Right lobe of liver (tissue), 6 donors: Measurements from ENCODE around the gene MKLN1. TPM values are rescaled to one million over a fixed set of nuclear protein-coding genes. Genes with fewer than 3 reads are reported as not detected.
A peak's percentile ranks its signal among the peaks of the same experiment; 100 is the strongest.

Experiments
- ATAC-seq, 4 donors: fragments of 200-7000 bp; cut with Tn5 transposase; one replicate each; pipeline ENCODE4 v1.9.1; 2020; ENCODE audit warnings: mild to moderate bottlenecking in 4 of 4, moderate library complexity in 4 of 4
- DNase-seq, 3 donors: peaks; one replicate each; pipeline ENCODE4 v3.0.0-alpha.2; 2020
- H3K27ac ChIP-seq, 3 donors: fragments of 200-600 bp; one replicate each; pipeline ENCODE4 v1.8.0; 2022
- H3K27me3 ChIP-seq, 2 donors: fragments of 200-600 bp; one replicate each; pipeline ENCODE4 v1.8.0; 2022
- H3K36me3 ChIP-seq, 4 donors: fragments of 200-600 bp; sonication (generic) in 1 of 4; one replicate each; pipeline versions ENCODE4 v1.5.1 to v1.8.0; 2017 to 2022; ENCODE audit warnings: control low read depth in 1 of 4
- H3K4me1 ChIP-seq, 4 donors: fragments of 200-600 bp; sonication (generic) in 1 of 4; one replicate each; pipeline versions ENCODE4 v1.5.1 to v1.8.0; 2017 to 2022; ENCODE audit warnings: control low read depth in 1 of 4
- H3K4me3 ChIP-seq, 3 donors: fragments of 200-600 bp; one replicate each; pipeline ENCODE4 v1.8.0; 2022
- H3K9me3 ChIP-seq, 4 donors: fragments of 200-600 bp; sonication (generic) in 1 of 4; one replicate each; pipeline versions ENCODE4 v1.5.1 to v1.8.0; 2017 to 2022; ENCODE audit warnings: control low read depth in 1 of 4
- CTCF ChIP-seq, 4 donors: fragments of 200-600 bp in 3 of 4; fragments of 450-650 bp in 1 of 4; IDR thresholded peaks; one replicate each; pipeline versions ENCODE4 v1.5.1 to v1.8.0; 2016 to 2022; ENCODE audit warnings: antibody characterized with exemption in 4 of 4, mild to moderate bottlenecking in 2 of 4
- POLR2A ChIP-seq: fragments of 450-650 bp; IDR thresholded peaks from one replicate; pipeline ENCODE4 v1.6.1; 2017; ENCODE audit warnings: antibody characterized with exemption, mild to moderate bottlenecking
- WGBS: methylation state at CpG from one replicate; pipeline ENCODE4 v1.1.6; 2018; ENCODE audit warnings: low coverage, low lambda C conversion rate; ENCODE audit not compliant: insufficient coverage; ENCODE audit errors: missing lambda C conversion rate; 5-methylcytosine and 5-hydroxymethylcytosine counted together
- intact Hi-C, 2 donors: fragments of 100-400 bp; cut with DNase I; formaldehyde crosslinking; loops; one replicate each; pipeline versions ENCODE4 v1.11.2 to v1.14.1; 2022
- total RNA-seq, 6 experiments: library from RNA; depleted of rRNA in 2 of 6; stranded (reverse); fragments of >200 nt in 2 of 6; fragmentation: NEBNext Ultra II Directional in 3 of 6; extraction: Animal tissue kit (Norgen Biotek cat#: 25700) in 3 of 6; gene quantifications; one replicate each; pipeline versions ENCODE4 v1.1.0 to v1.2.4, GENCODE V29; 2016 to 2023
- donor health status: DM: no; HTN: yes; CAD: no.
- donor health status: DM: no; HTN: no; CAD: no.
- donor health status: DM: no; HTN: no; CAD: no.
- donor health status: DM: no; HTN: yes; CAD: no.
- donor health status: DM: no; HTN: yes; CAD: no.

MKLN1 gene
- total RNA-seq, 6 experiments from 2014 or later, result 24.0 to 39.6 (median 35.1) TPM

GRCh38 chr7:131369354-131369753 lies 41.7 kb downstream of the MKLN1 start:
- Histone ChIP-seq H3K4me3 (no peak overlapping the region), H3K27ac (no peak overlapping the region), H3K9me3 (no peaks in the 10 kb centered on the region), H3K27me3 (no peaks in the 10 kb centered on the region), H3K36me3 (no peaks in the 10 kb centered on the region), H3K4me1 (peaks cover 0 to 19% (median 3%) of the 10 kb centered on the region in 4 donors)
- ATAC-seq, result no peak
- TF ChIP-seq POLR2A, result no peak
- intact Hi-C loops, result no loop called here
- DNase-seq, result no peak

GRCh38 chr7:131370523-131370968 lies 42.9 kb downstream of the MKLN1 start:
- WGBS, result 47% methylated on average over 1 of the region's 1 CpG
- H3K27ac ChIP-seq, result no peak overlapping the region
- no peaks in the 10 kb centered on the region for H3K27me3 ChIP-seq

GRCh38 chr7:131371411-131371810 lies 43.7 kb downstream of the MKLN1 start:
- peaks cover 0 to 12% (median 3%) of the 10 kb centered on the region in 4 donors for H3K4me1 ChIP-seq
- no peak for DNase-seq
- H3K36me3 ChIP-seq, result no peaks in the 10 kb centered on the region
- H3K27me3 ChIP-seq, result no peaks in the 10 kb centered on the region
- no peak for ATAC-seq
- no peak overlapping the region for H3K27ac ChIP-seq
- H3K4me3 ChIP-seq, result no peak overlapping the region
- TF ChIP-seq POLR2A (no peak), CTCF (IDR thresholded peaks at IDR 0.05) (no peak)
- intact Hi-C loops, result no loop called here
- H3K9me3 ChIP-seq, result no peaks in the 10 kb centered on the region
- 95% methylated on average over 2 of the region's 2 CpGs for WGBS

More at GRCh38 chr7:131370523-131370968, 42.9 kb downstream of the MKLN1 start:
- H3K9me3 ChIP-seq, result no peaks in the 10 kb centered on the region
- TF ChIP-seq CTCF (IDR thresholded peaks at IDR 0.05) (no peak), POLR2A (no peak)
- H3K4me3 ChIP-seq, result no peak overlapping the region
- no peaks in the 10 kb centered on the region for H3K36me3 ChIP-seq
- peaks cover 0 to 21% (median 3%) of the 10 kb centered on the region in 4 donors for H3K4me1 ChIP-seq
- peak in 2 of 4 donors; percentile 27 to 33 for ATAC-seq
- intact Hi-C loops, result no loop called here
- DNase-seq, result no peak

- peaks cover 0 to 7% (median 3%) of the 10 kb centered on the region in 4 donors for H3K4me1 ChIP-seq
- intact Hi-C loops, result no loop called here
- ATAC-seq, result no peak
- DNase-seq, result no peak
- WGBS, result 90% methylated on average over 1 of the region's 1 CpG
- TF ChIP-seq CTCF (IDR thresholded peaks at IDR 0.05) (no peak), POLR2A (no peak)
- H3K4me3 ChIP-seq, result no peak overlapping the region
- H3K27me3 ChIP-seq, result no peaks in the 10 kb centered on the region
- H3K36me3 ChIP-seq, result no peaks in the 10 kb centered on the region
- no peaks in the 10 kb centered on the region for H3K9me3 ChIP-seq
- H3K27ac ChIP-seq, result no peak overlapping the region
Measured at GRCh38 chr7:131372554-131372953, 44.9 kb downstream of the MKLN1 start.

- DNase-seq, result no peak
- peaks cover 0 to 7% (median 0%) of the 10 kb centered on the region in 4 donors for H3K4me1 ChIP-seq
- H3K9me3 ChIP-seq, result no peaks in the 10 kb centered on the region
- H3K27ac ChIP-seq, result no peak overlapping the region
- H3K4me3 ChIP-seq, result no peak overlapping the region
- no peak for ATAC-seq
- intact Hi-C loops, result no loop called here
- WGBS, result 43% methylated on average over 1 of the region's 1 CpG
- H3K36me3 ChIP-seq, result no peaks in the 10 kb centered on the region
- TF ChIP-seq POLR2A (no peak), CTCF (IDR thresholded peaks at IDR 0.05) (no peak)
- no peaks in the 10 kb centered on the region for H3K27me3 ChIP-seq
Measured at GRCh38 chr7:131374821-131375220, 47.1 kb downstream of the MKLN1 start.
